SK-N-SH (cell line): ENCODE data around the gene KRTAP10-10. TPM values are rescaled to one million over a fixed set of nuclear protein-coding genes. Genes with fewer than 3 reads are reported as not detected.

Source experiments
- CTCF ChIA-PET: fragments of 300-600, 350-600 bp; formaldehyde crosslinking; extraction: SDS; loops from one replicate; lab custom pipeline; 2021; lab: Yijun Ruan, JAX
- POLR2A ChIA-PET: fragments of 350-600 bp; sonication (Branson Sonifier 250); formaldehyde crosslinking; extraction: SDS; loops from one replicate; lab custom pipeline; 2020; ENCODE audit warnings: antibody characterized with exemption, inconsistent platforms; lab: Yijun Ruan, JAX
- DNase-seq: peaks from one replicate; pipeline ENCODE4 v3.0.0; 2012
- H2AFZ ChIP-seq: fragments of 200-600 bp; sonication (generic); 2 replicates; pipeline ENCODE4 v1.8.1; 2016; ENCODE audit warnings: antibody characterized with exemption, mild to moderate bottlenecking, low read depth
- H3F3A ChIP-seq: fragments of 200-600 bp; sonication (generic); replicated peaks from 2 replicates; pipeline ENCODE3; 2016; ENCODE audit warnings: antibody characterized with exemption, mild to moderate bottlenecking; ENCODE audit not compliant: insufficient read depth
- H3K27ac ChIP-seq, 2 experiments: fragments of 200-500 bp in 1 of 2; fragments of 200-600 bp in 1 of 2; sonication (Bioruptor generic) in 1 of 2; sonication (generic), shearing (Covaris generic) in 1 of 2; 2 replicates each; pipeline versions ENCODE4 v1.5.1 to v1.6.1; 2014 to 2016; ENCODE audit warnings: low read depth in 2 of 2, inconsistent platforms in 1 of 2, low read length in 1 of 2, mild to moderate bottlenecking in 1 of 2, mixed read lengths in 1 of 2
- H3K27me3 ChIP-seq: fragments of 200-600 bp; sonication (generic), shearing (Covaris generic); 2 replicates; pipeline ENCODE4 v1.6.1; 2016; ENCODE audit warnings: mixed run types; ENCODE audit not compliant: insufficient read depth
- H3K36me3 ChIP-seq, 2 experiments: fragments of 200-500 bp in 1 of 2; fragments of 200-600 bp in 1 of 2; sonication (Bioruptor generic) in 1 of 2; sonication (generic) in 1 of 2; replicated peaks in 1 of 2; 2 replicates each; pipeline versions ENCODE3 to v1.5.1; 2014 to 2016; ENCODE audit warnings: low read length in 1 of 2, mild to moderate bottlenecking in 1 of 2; ENCODE audit not compliant: insufficient read depth in 2 of 2, control insufficient read depth in 1 of 2
- H3K4me1 ChIP-seq, 2 experiments: fragments of 200-500 bp in 1 of 2; fragments of 200-600 bp in 1 of 2; sonication (Bioruptor generic) in 1 of 2; sonication (generic), shearing (Covaris generic) in 1 of 2; 2 replicates each; pipeline versions ENCODE4 v1.5.1 to v1.6.1; 2014 to 2016; ENCODE audit warnings: low read depth in 1 of 2, low read length in 1 of 2, mixed run types in 1 of 2; ENCODE audit not compliant: insufficient read depth in 2 of 2, control insufficient read depth in 1 of 2
- H3K4me2 ChIP-seq: fragments of 200-600 bp; sonication (generic), shearing (Covaris generic); 2 replicates; pipeline ENCODE4 v1.6.1; 2017; ENCODE audit warnings: mixed run types
- H3K4me3 ChIP-seq, 2 experiments: fragments of 200-500 bp in 1 of 2; fragments of 200-600 bp in 1 of 2; sonication (Bioruptor generic) in 1 of 2; sonication (generic), shearing (Covaris generic) in 1 of 2; 2 replicates each; pipeline versions ENCODE4 v1.5.1 to v1.8.1; 2014 to 2016; ENCODE audit warnings: low read depth in 2 of 2, inconsistent platforms in 1 of 2, low read length in 1 of 2, mild to moderate bottlenecking in 1 of 2, mixed read lengths in 1 of 2, moderate library complexity in 1 of 2
- H3K79me2 ChIP-seq: fragments of 200-600 bp; sonication (generic); 2 replicates; pipeline ENCODE4 v1.8.1; 2017; ENCODE audit warnings: mild to moderate bottlenecking; ENCODE audit not compliant: insufficient read depth
- H3K9ac ChIP-seq: fragments of 200-600 bp; sonication (generic); 2 replicates; pipeline ENCODE4 v1.6.1; 2017; ENCODE audit warnings: mixed run types
- H3K9me2 ChIP-seq: fragments of 200-600 bp; sonication (generic); 2 replicates; pipeline ENCODE4 v1.6.1; 2017; ENCODE audit warnings: mixed run types
- H3K9me3 ChIP-seq: fragments of 200-600 bp; sonication (generic); 2 replicates; pipeline ENCODE4 v1.6.1; 2017; ENCODE audit warnings: mixed run types, mild to moderate bottlenecking, moderate library complexity
- H4K20me1 ChIP-seq: fragments of 200-600 bp; sonication (generic); 2 replicates; pipeline ENCODE4 v1.6.1; 2017; ENCODE audit warnings: mild to moderate bottlenecking, mixed run types; ENCODE audit not compliant: insufficient read depth
- CTCF ChIP-seq: fragments of 200-600 bp; sonication (generic); IDR thresholded peaks from 2 replicates; pipeline ENCODE4 v1.6.1; 2017; ENCODE audit warnings: antibody characterized with exemption, mild to moderate bottlenecking, moderate library complexity
- ELF1 ChIP-seq: IDR thresholded peaks from 2 replicates; pipeline ENCODE4 v1.4.0; 2012
- EP300 ChIP-seq, 2 experiments: IDR thresholded peaks; 2 replicates each; pipeline versions ENCODE4 v1.4.0 to v1.6.1; 2012; ENCODE audit warnings: borderline replicate concordance in 1 of 2, low read depth in 1 of 2, low read length in 1 of 2
- FOSL2 ChIP-seq: IDR thresholded peaks from 2 replicates; pipeline ENCODE4 v1.4.0; 2012; ENCODE audit warnings: low read depth, mild to moderate bottlenecking, moderate library complexity, borderline replicate concordance
- FOXJ3 ChIP-seq: sonication (generic); formaldehyde crosslinking; IDR thresholded peaks from 2 replicates; pipeline ENCODE4 v1.5.1; 2020; ENCODE audit warnings: mild to moderate bottlenecking, missing genetic modification reagents
- GABPA ChIP-seq: IDR thresholded peaks from 2 replicates; pipeline ENCODE4 v1.4.0; 2012; ENCODE audit warnings: low read depth, mild to moderate bottlenecking
- JUND ChIP-seq: IDR thresholded peaks from 2 replicates; pipeline ENCODE4 v1.4.0; 2012
- MAX ChIP-seq: IDR thresholded peaks from 2 replicates; pipeline ENCODE4 v1.4.0; 2012; ENCODE audit warnings: low read depth
- MXI1 ChIP-seq: IDR thresholded peaks from 2 replicates; pipeline ENCODE4 v1.6.1; 2012; ENCODE audit warnings: mild to moderate bottlenecking, low read depth, low read length, improper control_type of control experiment
- NRF1 ChIP-seq: IDR thresholded peaks from 2 replicates; pipeline ENCODE4 v1.6.1; 2012; ENCODE audit warnings: low read depth, mild to moderate bottlenecking, low read length
- RAD21 ChIP-seq: IDR thresholded peaks from 2 replicates; pipeline ENCODE4 v1.6.1; 2012; ENCODE audit warnings: mild to moderate bottlenecking, low read length
- RCOR1 ChIP-seq: fragments of 150-350 bp; IDR thresholded peaks from 2 replicates; pipeline ENCODE4 v1.6.1; 2017; ENCODE audit warnings: antibody characterized with exemption, low read length
- RXRA ChIP-seq: IDR thresholded peaks from 2 replicates; pipeline ENCODE4 v1.4.0; 2012; ENCODE audit warnings: low read depth, mild to moderate bottlenecking, borderline replicate concordance
- SIN3A ChIP-seq: IDR thresholded peaks from 2 replicates; pipeline ENCODE4 v1.6.1; 2012; ENCODE audit warnings: low read depth, mild to moderate bottlenecking, low read length, moderate library complexity, borderline replicate concordance
- TCF12 ChIP-seq: IDR thresholded peaks from 2 replicates; pipeline ENCODE4 v1.4.0; 2012
- USF1 ChIP-seq: IDR thresholded peaks from 2 replicates; pipeline ENCODE4 v1.4.0; 2012; ENCODE audit warnings: low read depth, borderline replicate concordance
- WGBS: methylation state at CpG from one replicate; pipeline ENCODE4 v1.1.6; 2017; ENCODE audit warnings: low lambda C conversion rate; 5-methylcytosine and 5-hydroxymethylcytosine counted together
- polyA plus RNA-seq, 3 experiments: library from polyadenylated mRNA; depleted of rRNA; stranded (reverse); fragments of >200 nt; gene quantifications; 2 replicates each; pipeline ENCODE4 v1.2.3, GENCODE V29; 2012

Gene KRTAP10-10
- polyA plus RNA-seq, 1 of the 3 experiments (the other 2 are of a cell fraction), result not detected

GRCh38 chr21:44602463-44602850 lies 34.7 kb upstream of the KRTAP10-10 start:
- H3K9ac ChIP-seq, result no peak overlapping the region
- H3K9me2 ChIP-seq, result no peaks in the 10 kb centered on the region
- 0% methylated on average over 1 of the region's 21 CpGs for WGBS
- H2AFZ ChIP-seq, result no peak overlapping the region
- no peaks in the 10 kb centered on the region for H3K9me3 ChIP-seq
- no peak for TF ChIP-seq MXI1
- TF ChIP-seq ELF1, result no peak
- no peak for TF ChIP-seq RCOR1
- TF ChIP-seq SIN3A, result no peak
- TF ChIP-seq CTCF, result no peak
- TF ChIP-seq USF1, result peak; percentile 56; the same call in 1 of the 2 replicates
- TF ChIP-seq MAX, result no peak
- H3K27ac ChIP-seq, result no peak overlapping the region
- H3K4me3 ChIP-seq, result no peak overlapping the region
- H3K79me2 ChIP-seq, result no peaks in the 10 kb centered on the region
- POLR2A ChIA-PET, result no interaction called here
- no peaks in the 10 kb centered on the region; a peak in 1 of 4 replicates for H3K4me1 ChIP-seq
- no peaks in the 10 kb centered on the region for H3F3A ChIP-seq
- no peaks in the 10 kb centered on the region for H4K20me1 ChIP-seq
- H3K36me3 ChIP-seq, result no peaks in the 10 kb centered on the region
- no peak overlapping the region for H3K4me2 ChIP-seq
- DNase-seq, result peak; percentile 44
- peaks cover 10% of the 10 kb centered on the region; the same call in 1 of the 2 replicates for H3K27me3 ChIP-seq
- CTCF ChIA-PET, result interaction anchor here (1.5 kb wide), 1 partner anchor 191 kb away, joined by 4 read pairs; no protein-coding TSS in a partner anchor

- 7% methylated on average over 9 of the region's 17 CpGs for WGBS
- no peaks in the 10 kb centered on the region for H3K9me3 ChIP-seq
- no peaks in the 10 kb centered on the region; a peak in 1 of 4 replicates for H3K4me1 ChIP-seq
- POLR2A ChIA-PET, result no interaction called here
- no peaks in the 10 kb centered on the region for H3K36me3 ChIP-seq
- no peak overlapping the region for H3K9ac ChIP-seq
- H3K27me3 ChIP-seq, result peaks cover 10% of the 10 kb centered on the region; the same call in 1 of the 2 replicates
- TF ChIP-seq MXI1 (no peak), FOSL2 (no peak), EP300 (IDR thresholded peaks at IDR 0.05; ENCODE audit: borderline replicate concordance in 1 of 2, low read depth in 1 of 2, low read length in 1 of 2) (no peak), NRF1 (no peak), RXRA (no peak), JUND (no peak), RAD21 (no peak), GABPA (no peak), MAX (no peak), TCF12 (no peak), CTCF (no peak), USF1 (no peak), FOXJ3 (CRISPR knock-in tag) (no peak)
- H3F3A ChIP-seq, result no peaks in the 10 kb centered on the region
- no peak overlapping the region for H3K4me2 ChIP-seq
- H2AFZ ChIP-seq, result no peak overlapping the region
- no peak overlapping the region for H3K4me3 ChIP-seq
- CTCF ChIA-PET, result no interaction called here
- no peaks in the 10 kb centered on the region for H4K20me1 ChIP-seq
- no peaks in the 10 kb centered on the region for H3K79me2 ChIP-seq
- no peak overlapping the region for H3K27ac ChIP-seq
- no peaks in the 10 kb centered on the region for H3K9me2 ChIP-seq
- no peak for DNase-seq
Observed at GRCh38 chr21:44603109-44603875, 33.9 kb upstream of the KRTAP10-10 start.
